HuH-7.5 (cell line): ENCODE results near the gene SP7.
A peak's percentile ranks its signal among the peaks of the same experiment; 100 is the strongest.
"Not testable (repeated sequence)": the region's sequence is repeated elsewhere in the genome, so short reads cannot be mapped to it uniquely, and the experiment has no call there.

Source experiments
- DNase-seq: peaks from one replicate; pipeline ENCODE4 v3.0.0; 2011; ENCODE audit warnings: low spot score

SP7 gene

DNA sequence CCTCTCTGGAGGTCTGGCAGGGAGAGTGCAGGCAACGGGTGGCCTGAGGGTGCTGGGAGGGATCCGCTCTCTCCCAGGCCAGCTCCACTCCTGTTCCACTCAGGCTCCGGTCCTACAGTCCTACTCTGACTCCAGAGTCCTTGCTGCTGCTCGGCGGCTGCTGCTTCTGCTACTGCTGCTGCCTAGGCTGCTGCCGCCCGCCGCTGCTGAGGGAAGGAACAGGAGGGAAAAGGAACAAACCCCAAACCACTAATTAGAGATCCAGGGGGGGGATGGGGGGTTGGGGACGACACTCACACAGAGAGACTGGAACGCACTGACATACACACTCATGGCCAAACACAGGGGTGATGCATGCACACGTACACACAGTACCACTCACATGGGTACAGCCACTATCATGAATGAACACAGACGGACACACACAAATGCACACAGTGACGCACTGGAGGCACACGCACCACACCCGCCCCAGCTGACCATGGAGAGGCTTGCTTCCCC lies at the start of gene SP7:
Gene SP7 (minus strand): TSS at position 174 of the 501 bp plus-strand sequence. CDS start 708 bp downstream, outside the sequence.
- DNase-seq: no peak

DNA sequence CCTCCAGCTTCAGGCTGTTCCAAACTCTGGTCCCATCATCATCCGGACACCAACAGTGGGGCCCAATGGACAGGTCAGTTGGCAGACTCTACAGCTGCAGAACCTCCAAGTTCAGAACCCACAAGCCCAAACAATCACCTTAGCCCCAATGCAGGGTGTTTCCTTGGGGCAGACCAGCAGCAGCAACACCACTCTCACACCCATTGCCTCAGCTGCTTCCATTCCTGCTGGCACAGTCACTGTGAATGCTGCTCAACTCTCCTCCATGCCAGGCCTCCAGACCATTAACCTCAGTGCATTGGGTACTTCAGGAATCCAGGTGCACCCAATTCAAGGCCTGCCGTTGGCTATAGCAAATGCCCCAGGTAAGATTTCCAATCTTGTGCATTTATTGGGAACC lies 47.1 kb upstream of the SP7 start:
- DNase-seq: no peak

DNA sequence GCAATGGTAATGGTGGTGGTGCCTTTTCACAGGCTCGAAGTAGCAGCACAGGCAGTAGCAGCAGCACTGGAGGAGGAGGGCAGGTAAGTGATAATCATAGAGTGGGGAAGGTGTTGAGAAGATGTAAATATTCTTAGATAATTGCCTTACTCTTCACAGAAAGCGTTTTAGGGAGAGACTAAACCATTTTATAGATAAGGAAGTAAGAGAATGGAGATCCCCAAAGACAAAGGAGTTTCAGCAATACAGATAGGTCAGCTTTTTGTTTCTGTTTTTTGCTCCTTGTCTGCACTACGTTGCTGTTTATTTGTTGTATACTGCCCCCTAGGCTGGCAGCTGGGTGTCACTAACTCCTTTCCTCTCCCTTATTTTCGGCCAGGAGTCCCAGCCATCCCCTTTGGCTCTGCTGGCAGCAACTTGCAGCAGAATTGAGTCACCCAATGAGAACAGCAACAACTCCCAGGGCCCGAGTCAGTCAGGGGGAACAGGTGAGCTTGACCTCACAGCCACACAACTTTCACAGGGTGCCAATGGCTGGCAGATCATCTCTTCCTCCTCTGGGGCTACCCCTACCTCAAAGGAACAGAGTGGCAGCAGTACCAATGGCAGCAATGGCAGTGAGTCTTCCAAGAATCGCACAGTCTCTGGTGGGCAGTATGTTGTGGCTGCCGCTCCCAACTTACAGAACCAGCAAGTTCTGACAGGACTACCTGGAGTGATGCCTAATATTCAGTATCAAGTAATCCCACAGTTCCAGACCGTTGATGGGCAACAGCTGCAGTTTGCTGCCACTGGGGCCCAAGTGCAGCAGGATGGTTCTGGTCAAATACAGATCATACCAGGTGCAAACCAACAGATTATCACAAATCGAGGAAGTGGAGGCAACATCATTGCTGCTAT lies 45.8 kb upstream of the SP7 start:
- DNase-seq: no peak

DNA sequence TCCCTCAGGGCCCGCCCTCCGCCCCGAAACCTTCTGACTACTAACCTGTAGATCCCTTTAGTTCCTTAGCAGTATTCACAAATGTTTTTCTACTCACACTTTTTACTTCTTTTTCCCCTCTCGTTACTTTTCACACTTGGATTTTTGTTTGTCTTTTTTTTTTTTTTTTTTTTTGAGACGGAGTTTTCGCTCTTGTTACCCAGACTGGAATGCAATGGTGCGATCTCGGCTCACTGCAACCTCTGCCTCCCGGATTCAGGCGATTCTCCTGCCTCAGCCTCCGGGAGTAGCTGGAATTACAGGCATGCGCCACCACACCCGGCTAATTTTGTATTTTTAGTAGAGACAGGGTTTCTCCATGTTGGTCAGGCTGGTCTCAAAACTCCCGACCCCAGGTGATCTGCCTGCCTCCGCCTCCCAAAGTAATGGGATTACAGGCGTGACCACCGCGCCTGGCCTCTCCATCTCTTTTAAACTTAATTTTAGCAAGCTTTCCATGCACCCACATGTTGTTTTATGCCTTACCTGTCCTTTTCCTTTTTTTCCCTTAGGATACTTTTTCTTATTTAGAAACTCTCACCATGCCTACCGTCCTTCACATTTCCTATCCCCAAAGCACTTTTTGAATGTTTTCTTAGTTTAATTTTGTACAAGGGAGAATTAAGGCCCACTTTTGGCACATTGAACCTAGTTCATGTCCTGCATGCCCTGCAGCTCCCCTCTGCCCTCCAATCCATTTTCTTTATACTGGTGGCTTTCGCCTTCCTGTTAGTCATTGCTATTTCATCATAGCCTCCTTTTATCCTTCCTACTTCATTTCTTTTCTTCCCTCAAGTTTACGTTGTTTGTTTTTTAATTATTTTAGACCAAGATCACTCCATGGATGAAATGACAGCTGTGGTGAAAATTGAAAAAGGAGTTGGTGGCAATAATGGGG lies 44.9 kb upstream of the SP7 start:
- DNase-seq: no peak

DNA sequence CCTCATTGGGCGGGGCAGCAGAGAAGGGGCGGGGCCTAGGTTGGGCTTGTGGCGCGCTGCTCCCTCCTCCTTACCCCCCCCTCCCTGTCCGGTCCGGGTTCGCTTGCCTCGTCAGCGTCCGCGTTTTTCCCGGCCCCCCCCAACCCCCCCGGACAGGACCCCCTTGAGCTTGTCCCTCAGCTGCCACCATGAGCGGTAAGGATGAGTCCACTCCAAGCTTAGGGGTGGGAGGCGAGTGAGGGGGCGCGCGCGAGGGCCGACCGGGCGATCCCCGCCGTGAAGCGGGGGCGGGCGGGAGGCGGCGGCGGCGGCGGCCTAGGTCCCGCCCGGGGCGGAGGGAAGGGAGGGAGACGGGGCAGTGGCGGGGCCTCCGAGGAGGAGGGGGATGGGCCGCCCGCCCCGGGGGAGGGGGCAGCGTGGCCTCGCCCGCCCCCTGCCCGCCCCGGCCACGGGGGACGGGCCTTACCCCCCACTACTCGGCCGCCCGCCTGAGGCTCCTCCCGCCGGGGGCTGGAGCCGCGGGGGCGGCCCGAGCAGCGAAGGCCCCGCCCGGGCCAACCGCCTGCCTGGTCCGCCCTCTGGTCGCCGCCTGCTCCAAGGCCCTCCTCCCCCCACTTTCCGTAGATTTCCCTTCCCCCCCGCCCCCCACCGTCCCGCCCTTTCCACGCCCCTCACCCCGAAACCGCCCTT lies 44.1 kb upstream of the SP7 start, which contains the start of gene SP1:
Gene SP1 (plus strand): TSS at position 73 of the 690 bp plus-strand sequence. CDS start 116 bp downstream, at position 189.
- DNase-seq: peak; percentile 71

DNA sequence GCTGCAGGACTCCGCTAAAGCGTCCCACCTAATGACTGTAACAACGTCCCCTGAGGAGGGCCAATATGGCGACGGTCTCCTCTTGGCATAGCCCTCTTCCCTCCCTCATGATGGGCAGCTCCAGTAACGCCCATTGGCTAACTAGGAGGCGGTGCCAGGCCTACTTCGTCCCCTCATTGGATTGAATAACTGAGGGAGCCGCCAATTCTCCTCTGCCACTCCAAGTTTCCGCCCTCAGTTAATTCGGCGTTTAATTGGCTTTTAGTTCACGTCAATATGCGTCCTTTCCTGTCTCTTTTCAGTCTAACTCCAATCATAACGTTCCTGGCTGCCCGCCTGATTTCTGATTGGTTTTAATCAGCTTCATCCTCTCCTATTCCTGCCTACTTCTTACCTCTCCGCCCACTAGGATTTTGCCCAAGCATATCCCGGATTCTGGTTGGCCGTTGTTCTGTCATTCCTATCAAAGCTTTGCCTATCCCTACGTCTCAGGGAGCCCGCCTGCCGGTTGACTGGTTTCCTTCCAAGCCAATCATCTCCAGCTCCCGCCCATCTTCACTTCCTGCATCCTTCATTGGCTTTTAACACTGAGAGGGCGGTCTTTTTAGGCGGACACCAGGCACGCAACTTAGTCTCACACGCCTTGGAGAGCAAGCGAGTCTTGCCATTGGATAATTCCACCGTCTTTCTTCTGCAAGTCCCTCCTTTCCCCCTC lies 43.4 kb upstream of the SP7 start:
- peak; percentile 88 for DNase-seq

DNA sequence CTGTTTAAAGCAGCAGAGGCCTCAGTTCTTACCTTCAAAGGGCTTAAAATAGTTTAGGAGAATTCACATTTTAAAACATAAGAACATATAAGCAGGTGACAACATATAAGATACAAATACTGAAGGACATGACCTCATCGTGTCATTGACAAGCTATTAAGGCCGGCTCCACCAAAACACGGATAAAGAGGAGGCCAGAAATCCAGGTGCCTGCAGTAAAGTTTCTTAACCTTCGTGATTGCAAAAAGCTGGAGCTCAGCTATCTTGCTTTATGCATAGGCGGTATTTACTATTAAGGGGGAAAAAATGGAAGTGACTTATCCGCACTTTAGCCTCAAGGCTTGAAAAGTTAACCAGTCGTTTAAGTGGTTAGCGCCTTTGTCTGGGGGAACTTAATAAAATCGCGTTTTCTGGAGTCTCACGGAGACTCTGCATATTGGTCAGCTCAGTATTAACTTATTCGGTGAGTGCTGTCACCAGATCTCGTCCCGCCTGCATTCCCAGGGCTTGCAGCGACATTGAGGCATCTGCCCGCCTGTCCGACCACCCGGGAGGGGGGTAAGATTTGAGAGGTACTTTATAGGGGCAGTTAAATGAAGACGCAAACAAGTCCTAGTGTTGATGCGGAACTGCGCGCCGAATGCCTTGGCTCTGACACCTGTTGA lies 42.7 kb upstream of the SP7 start:
- DNase-seq: peak; percentile 22

DNA sequence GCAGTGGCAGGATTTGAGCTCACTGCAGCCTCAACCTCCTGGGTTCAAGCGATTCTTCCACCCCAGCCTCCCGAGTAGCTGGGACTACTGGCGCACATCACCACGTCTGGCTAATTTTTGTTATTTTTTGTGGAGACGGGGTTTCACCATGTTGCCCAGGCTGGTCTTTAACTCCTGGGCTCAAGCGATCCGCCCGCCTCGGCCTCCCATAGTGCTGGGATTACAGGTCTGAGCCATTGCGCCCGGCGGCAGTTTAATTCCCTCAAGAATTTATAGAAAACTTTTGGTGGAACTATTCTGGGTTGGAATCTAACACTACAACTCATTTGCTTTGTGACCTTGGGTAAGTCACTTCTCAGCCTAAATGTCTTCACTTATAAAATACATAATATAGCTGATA lies 42.1 kb upstream of the SP7 start:
- DNase-seq: no peak

DNA sequence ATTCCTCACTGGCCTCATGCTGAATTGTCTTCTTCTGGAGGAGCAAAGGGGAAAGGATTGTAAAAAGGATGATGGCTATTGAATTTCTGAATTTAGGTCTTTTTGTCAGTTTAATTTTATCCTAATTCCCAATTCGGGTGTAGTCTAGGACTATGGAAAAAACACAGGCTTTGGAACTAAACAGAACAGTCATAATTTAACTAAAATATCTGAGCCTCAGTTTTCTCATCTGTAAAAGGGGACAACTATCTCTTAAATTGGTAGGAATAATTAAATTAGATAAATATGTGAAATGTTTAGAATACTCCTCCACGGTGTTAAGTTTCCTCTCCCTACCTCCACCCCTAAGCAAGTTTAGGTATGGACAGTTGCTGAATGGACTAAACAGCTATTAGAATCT lies 40.6 kb upstream of the SP7 start:
- DNase-seq: no peak

DNA sequence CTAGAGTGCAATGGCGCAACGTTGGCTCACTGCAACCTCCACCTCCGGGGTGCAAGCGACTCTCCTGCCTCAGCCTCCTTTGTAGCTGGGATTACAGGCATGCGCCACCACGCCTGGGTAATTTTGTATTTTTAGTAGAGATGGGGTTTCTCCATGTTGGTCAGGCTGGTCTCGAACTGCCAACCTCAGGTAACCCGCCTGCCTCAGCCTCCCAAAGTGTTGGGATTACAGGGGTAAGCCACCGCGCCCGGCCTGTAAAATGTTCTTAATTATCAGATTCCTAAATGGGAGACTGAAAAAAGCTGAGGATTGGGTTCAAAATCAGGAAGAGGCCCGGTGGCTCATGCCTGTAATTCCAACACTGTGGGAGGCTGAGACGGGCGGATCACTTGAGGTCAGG lies 38.1 kb upstream of the SP7 start:
- not testable (repeated sequence) for DNase-seq

DNA sequence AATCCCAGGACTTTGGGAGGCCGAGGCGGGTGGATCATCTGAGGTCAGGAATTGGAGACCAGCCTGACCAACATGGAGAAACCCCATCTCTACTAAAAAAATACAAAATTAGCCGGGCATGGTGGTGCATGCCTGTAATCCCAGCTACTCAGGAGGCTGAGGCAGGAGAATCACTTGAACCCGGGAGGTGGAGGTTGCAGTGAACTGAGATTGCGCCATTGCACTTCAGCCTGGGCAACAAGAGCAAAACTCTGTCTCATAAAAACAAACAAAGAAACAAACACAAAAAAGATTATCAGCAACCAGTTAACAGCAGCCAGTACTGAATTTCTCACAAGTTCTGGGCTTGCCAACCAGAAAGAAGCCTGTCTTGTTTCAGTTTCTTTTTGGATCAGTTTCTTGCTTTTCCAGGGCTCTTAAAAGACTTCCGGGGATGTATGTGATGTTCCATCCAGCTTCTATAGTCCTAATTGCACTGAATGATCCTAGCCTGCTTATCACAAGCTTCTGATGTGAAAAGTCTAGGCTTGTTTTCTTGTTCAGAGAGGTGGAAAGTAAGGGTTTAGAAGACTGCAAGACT lies 37.5 kb upstream of the SP7 start:
- not testable (repeated sequence) for DNase-seq

DNA sequence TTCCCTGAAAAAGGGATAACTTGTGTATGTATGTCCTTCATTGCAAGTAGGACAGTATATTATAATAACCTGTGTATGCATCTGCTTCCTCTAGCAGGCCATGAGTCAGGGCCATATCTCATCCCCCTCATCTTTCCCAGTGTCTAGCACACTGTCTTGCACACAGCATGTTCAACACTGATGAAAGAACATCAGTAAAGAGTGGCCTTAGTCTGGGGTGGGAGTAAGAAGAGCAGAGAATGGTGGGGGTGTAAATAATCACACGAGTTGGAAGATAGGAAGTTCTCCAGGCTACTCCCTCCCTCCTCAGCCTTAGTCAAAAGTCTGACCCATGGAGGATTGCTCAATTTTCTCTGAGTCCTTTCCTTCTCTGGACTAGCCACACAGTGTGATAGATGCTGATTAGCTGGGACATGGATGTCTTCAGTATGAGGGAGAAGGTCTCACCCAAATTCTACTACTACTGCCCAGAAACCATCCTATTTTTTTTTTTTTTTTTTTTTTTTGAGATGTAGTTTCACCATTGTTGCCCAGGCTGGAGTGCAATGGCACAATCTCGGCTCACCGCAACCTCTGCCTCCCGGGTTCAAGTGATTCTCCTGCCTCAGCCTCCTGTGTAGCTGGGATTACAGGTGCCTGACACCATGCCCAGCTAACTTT lies 29.2 kb upstream of the SP7 start:
- DNase-seq: no peak

DNA sequence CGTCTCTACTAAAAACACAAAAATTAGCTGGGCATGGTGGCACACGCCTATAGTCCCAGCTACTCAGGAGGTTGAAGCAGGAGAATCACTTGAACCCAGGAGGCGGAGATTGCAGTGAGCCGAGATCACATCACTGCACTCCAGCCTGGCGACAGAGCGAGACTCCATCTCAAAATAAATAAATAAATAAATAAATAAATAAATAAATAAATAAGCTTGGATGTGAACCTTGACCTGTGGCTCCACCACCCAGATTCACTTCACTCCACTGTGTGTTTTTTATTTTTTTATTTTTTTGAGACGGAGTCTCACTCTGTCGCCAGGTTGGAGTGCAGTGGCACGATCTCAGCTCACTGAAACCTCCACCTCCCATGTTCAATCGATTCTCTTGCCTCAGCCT lies 25.5 kb upstream of the SP7 start:
- not testable (repeated sequence) for DNase-seq

DNA sequence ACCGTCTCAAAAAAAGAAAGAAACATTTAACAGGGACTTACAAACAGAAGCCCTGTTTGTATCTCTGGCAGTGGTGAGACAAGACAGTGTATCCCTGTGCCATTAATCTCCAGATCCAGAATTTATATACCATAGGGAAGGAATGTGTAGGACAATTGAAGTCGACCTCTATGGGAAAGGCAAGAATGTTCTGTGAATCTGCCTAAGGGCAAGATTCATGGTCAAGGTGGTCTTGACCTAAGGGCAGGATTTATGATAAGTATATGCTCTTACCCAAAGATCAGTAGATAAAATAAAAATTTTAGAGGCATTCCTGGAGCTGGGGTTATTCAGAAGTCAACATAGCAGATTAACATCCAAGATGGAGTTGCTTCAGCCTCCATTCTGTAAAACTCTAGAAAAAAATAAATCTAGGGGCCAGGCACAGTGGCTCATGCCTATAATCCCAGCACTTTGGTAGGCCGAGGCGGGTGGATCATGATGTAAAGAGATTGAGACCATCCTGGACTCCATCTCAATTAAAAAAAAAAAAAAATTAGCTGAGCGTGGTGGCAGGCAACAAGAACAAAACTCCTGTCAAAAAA lies 22.8 kb upstream of the SP7 start:
- DNase-seq: no peak

DNA sequence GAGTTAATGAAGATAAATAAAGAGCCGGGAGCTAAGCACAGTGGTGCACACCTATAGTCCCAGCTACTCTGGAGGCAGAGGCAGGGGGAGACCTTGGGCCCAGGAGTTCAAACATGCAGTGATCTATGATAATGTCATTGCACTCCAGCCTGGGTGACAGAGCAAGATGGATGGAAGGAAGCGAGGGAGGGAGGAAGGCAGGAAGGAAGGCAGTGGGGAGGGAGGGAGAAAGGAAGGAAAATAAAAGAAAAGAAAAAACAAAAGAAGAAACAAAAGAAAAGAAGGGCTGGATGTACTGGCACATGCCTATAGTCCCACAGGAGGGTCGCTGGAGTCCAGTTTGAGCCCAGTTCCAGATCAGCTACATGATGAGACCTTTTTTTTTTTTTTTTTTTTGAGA lies 19.0 kb upstream of the SP7 start:
- DNase-seq: no peak

DNA sequence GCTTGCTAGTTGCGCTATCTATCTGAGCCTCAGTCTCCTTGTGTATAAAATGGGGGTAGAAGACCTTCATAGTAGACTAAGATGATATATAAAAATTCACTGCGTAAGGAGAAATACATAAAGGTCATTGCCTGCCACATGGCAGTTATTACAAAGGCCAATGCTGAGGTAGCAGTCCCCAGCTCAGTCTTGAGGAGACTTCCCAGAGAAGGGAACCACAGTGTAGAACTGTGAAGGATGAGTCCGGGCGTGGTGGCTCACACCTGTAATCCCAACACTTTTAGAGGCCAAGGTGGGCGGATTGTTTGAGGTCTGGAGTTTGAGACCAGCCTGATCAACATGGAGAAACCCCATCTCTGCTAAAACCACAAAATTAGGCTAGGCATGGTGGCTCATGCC lies 17.1 kb upstream of the SP7 start:
- no peak for DNase-seq

DNA sequence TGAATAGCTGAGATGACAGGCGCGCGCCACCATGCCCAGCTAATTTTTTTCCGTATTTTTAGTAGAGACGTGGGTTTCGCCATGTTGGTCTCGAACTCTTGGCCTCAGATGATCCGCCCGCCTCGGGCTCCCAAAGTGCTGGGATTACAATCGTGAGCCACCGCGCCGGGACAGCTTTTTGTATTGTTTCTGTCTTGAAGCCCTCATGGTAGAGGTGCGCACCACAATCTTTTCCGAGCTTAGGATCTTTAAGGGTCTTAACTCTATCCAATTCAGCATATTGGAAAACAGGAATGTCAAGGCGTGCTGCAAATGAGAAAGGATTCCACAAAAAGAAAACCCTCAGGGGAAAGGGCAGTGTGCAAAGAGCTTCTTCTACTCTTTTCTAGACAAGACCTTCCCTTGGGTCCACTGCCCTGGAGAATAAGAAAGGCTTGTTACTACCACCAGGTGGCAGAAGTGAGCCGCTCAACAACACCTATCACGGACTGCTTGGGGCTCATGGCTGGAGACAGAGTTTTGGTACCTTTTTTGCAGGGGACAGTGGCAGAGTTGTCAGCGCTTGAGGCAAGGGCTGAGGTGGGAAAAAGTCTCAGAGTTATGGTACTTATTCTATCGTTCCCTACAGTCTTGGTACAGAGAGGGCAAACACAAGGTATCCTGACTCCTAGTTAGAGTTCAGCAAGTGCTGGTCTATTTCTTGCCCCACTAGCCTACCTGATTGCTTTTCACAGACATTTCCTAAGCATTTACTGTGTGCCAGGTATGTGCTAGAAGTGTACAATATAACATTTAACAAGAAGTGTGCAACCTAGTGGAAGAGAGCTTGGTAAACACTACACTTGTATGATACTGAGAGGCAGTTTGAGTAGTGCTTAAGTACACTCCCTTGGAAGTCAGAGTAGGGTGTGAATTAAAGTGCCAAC lies 16.4 kb upstream of the SP7 start:
- DNase-seq: peak; percentile 66

DNA sequence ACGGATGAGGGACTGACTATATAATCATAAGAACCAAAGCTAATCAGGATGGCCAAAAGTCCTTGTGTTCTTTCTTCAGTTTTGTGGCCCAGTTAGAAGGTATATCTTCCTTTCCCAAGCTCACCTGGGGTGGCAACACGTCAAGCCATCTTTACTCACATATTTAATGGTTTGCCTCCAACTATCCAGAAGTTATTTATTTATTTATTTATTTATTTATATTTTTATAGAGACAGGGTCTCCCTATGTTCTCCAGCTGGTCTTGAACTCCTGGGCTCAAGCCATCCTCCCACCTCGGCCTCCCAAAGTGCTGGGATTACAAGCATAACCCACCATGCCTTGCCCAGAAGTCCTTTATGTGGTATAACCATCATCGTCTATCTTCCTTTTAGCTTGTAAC lies 11.8 kb upstream of the SP7 start:
- DNase-seq: no peak
